OCI-LY7 (cell line): ENCODE data around the gene BCL7C. TPM values are rescaled to one million over a fixed set of nuclear protein-coding genes. Genes with fewer than 3 reads are reported as not detected.
"Not testable (repeated sequence)": the region's sequence is repeated elsewhere in the genome, so short reads cannot be mapped to it uniquely, and the experiment has no call there.

Source experiments
- BruUV-seq: library from RNA; stranded (reverse); fragments of 400-500 nt; replicated peaks from 2 replicates; lab custom pipeline; 2021; lab: Mats Ljungman, UMichigan
- CTCF ChIA-PET: fragments of 300-600 bp; sonication (Branson Sonifier 250); formaldehyde crosslinking; loops from one replicate; lab custom pipeline; 2022; ENCODE audit warnings: antibody characterized with exemption; ENCODE audit not compliant: unreplicated experiment; lab: Charles Lee
- POLR2A ChIA-PET: fragments of 300-600 bp; sonication (Branson Sonifier 250); formaldehyde crosslinking; loops from one replicate; lab custom pipeline; 2022; ENCODE audit warnings: antibody characterized with exemption; lab: Charles Lee
- DNase-seq: peaks from one replicate; pipeline ENCODE4 v3.0.0-alpha.2; 2015; ENCODE audit warnings: low spot score
- H2AFZ ChIP-seq: fragments of 200-600 bp; sonication (generic), shearing (Covaris generic); 2 replicates; pipeline ENCODE4 v1.6.1; 2014; ENCODE audit warnings: mild to moderate bottlenecking, antibody characterized with exemption, low read length, moderate library complexity
- H3K27ac ChIP-seq: fragments of 200-600 bp; sonication (generic); 2 replicates; pipeline ENCODE4 v1.5.1; 2014; ENCODE audit warnings: mixed run types, low read depth, mild to moderate bottlenecking, moderate library complexity, low read length, inconsistent platforms; ENCODE audit not compliant: poor library complexity, severe bottlenecking
- H3K36me3 ChIP-seq: fragments of 200-600 bp; sonication (generic); 2 replicates; pipeline ENCODE4 v1.6.1; 2014; ENCODE audit warnings: mild to moderate bottlenecking, antibody characterized with exemption, low read length, moderate library complexity, mixed read lengths; ENCODE audit not compliant: insufficient read depth
- H3K4me1 ChIP-seq: fragments of 200-600 bp; sonication (generic); 2 replicates; pipeline ENCODE4 v1.5.1; 2014; ENCODE audit warnings: mild to moderate bottlenecking, low read length; ENCODE audit not compliant: insufficient read depth, poor library complexity, severe bottlenecking
- H3K4me2 ChIP-seq: fragments of 200-600 bp; sonication (generic); 2 replicates; pipeline ENCODE4 v1.6.1; 2014; ENCODE audit warnings: mild to moderate bottlenecking, low read length
- H3K4me3 ChIP-seq: fragments of 200-600 bp; sonication (generic); 2 replicates; pipeline ENCODE4 v1.5.1; 2014; ENCODE audit warnings: mild to moderate bottlenecking, low read depth, low read length; ENCODE audit not compliant: poor library complexity, severe bottlenecking
- H3K79me2 ChIP-seq: fragments of 200-600 bp; sonication (generic); 2 replicates; pipeline ENCODE4 v1.6.1; 2016; ENCODE audit warnings: low read depth, mild to moderate bottlenecking, low read length, moderate library complexity, mixed read lengths; ENCODE audit not compliant: insufficient read depth
- H3K9me2 ChIP-seq: fragments of 200-600 bp; sonication (generic); 2 replicates; pipeline ENCODE4 v1.6.1; 2016; ENCODE audit warnings: mild to moderate bottlenecking, low read length, mixed read lengths; ENCODE audit not compliant: insufficient read depth
- H3K9me3 ChIP-seq: fragments of 200-600 bp; sonication (generic); 2 replicates; pipeline ENCODE4 v1.6.1; 2014; ENCODE audit warnings: mild to moderate bottlenecking, mixed run types, low read length, mixed read lengths
- H4K20me1 ChIP-seq: fragments of 200-600 bp; sonication (generic); 2 replicates; pipeline ENCODE4 v1.6.1; 2014; ENCODE audit warnings: mild to moderate bottlenecking, antibody characterized with exemption, low read length, moderate library complexity, mixed read lengths; ENCODE audit not compliant: insufficient read depth
- CTCF ChIP-seq: fragments of 200-600 bp; sonication (generic); conservative IDR thresholded peaks from 2 replicates; pipeline ENCODE4 v1.5.1; 2014; ENCODE audit warnings: mild to moderate bottlenecking, antibody characterized with exemption, low read length, moderate library complexity, mixed read lengths
- EZH2phosphoT487 ChIP-seq: fragments of 200-600 bp; sonication (generic); IDR thresholded peaks from 2 replicates; pipeline ENCODE4 v1.6.1; 2018; ENCODE audit warnings: low read depth, borderline replicate concordance, mild to moderate bottlenecking, mixed run types, antibody characterized with exemption, low read length, moderate library complexity, mixed read lengths
- intact Hi-C: fragments of 100-400 bp; cut with micrococcal nuclease; formaldehyde crosslinking; loops from one replicate; pipeline ENCODE4 v1.10.0; 2022; ENCODE audit not compliant: unreplicated experiment
- total RNA-seq, 2 experiments: library from RNA; depleted of rRNA in 1 of 2; stranded (reverse); fragments of >200 nt in 1 of 2; shearing (Covaris generic) in 1 of 2; gene quantifications; 2 replicates each; pipeline ENCODE4 v1.2.3, GENCODE V29; 2014 to 2022

BCL7C gene
- total RNA-seq, 2 experiments from 2014 or later: 11.0 to 17.8 TPM

DNA sequence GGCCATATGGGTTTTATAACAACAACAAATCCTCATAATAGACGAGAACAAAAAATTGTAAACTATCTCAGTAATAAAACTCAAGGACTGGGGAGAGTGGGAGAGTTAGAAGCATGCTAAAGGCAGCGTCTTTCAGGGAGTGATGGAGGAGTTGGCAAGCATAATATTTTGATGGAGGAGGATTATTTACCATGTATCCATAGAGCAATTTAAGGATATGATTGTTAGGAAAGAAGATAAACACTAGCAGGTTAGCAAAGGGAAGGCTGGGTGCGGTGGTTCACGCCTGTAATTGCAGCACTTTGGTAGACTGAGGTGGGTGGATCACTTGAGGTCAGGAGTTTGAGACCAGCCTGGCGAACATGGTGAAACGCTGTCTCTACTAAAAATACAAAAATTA, 27.8 kb downstream of the BCL7C start:
- no peak overlapping the region for H3K4me3 ChIP-seq
- H3K79me2 ChIP-seq: no peaks in the 10 kb centered on the region
- no peaks in the 10 kb centered on the region for H3K9me3 ChIP-seq
- no peak overlapping the region for H3K27ac ChIP-seq
- no peaks in the 10 kb centered on the region for H3K36me3 ChIP-seq
- no peaks in the 10 kb centered on the region for H3K9me2 ChIP-seq
- DNase-seq: no peak
- no peaks in the 10 kb centered on the region for H4K20me1 ChIP-seq
- H3K4me2 ChIP-seq: peak overlapping the region; percentile 54
- intact Hi-C loops: no loop called here
- H3K4me1 ChIP-seq: peaks cover 17% of the 10 kb centered on the region
- ChIA-PET POLR2A (interaction anchor here (0.6 to 1.7 kb wide), 3 partner anchors 13 to 154 kb away, joined by 7 to 9 read pairs (median 9); no protein-coding TSS in a partner anchor), CTCF (no interaction called here)
- BruUV-seq: no TSS peak
- peak overlapping the region; percentile 49; the same call in 1 of the 2 replicates for H2AFZ ChIP-seq
- TF ChIP-seq CTCF (no peak), EZH2phosphoT487 (no peak)

- H3K79me2 ChIP-seq, H3K9me3 ChIP-seq, POLR2A ChIA-PET, DNase-seq, H3K36me3 ChIP-seq, H3K4me3 ChIP-seq, H3K27ac ChIP-seq, BruUV-seq, H2AFZ ChIP-seq, H3K9me2 ChIP-seq, H4K20me1 ChIP-seq, intact Hi-C loops, H3K4me2 ChIP-seq: not testable (repeated sequence)
- CTCF ChIA-PET: interaction anchor here (0.5 kb wide), 1 partner anchor 20 kb away, joined by 3 read pairs; no protein-coding TSS in a partner anchor
- peaks cover 17% of the 10 kb centered on the region for H3K4me1 ChIP-seq
Measured at GRCh38 chr16:30863178-30863577, 30.7 kb downstream of the BCL7C start.

- CTCF ChIA-PET, DNase-seq, POLR2A ChIA-PET: not testable (repeated sequence)
Measured at GRCh38 chr16:30860729-30861128, 33.1 kb downstream of the BCL7C start.

More at GRCh38 chr16:30860729-30861128, 33.1 kb downstream of the BCL7C start:
- H3K9me2 ChIP-seq, H3K9me3 ChIP-seq, H3K79me2 ChIP-seq, H3K4me2 ChIP-seq, H4K20me1 ChIP-seq, H3K4me1 ChIP-seq, intact Hi-C loops, BruUV-seq, H3K27ac ChIP-seq, H3K4me3 ChIP-seq, H2AFZ ChIP-seq, H3K36me3 ChIP-seq: not testable (repeated sequence)
